SIG-M5 (cell line): Measurements from ENCODE around the gene NRCAM.
"Not testable (repeated sequence)": the region's sequence is repeated elsewhere in the genome, so short reads cannot be mapped to it uniquely, and the experiment has no call there.

Source experiments
- DNase-seq: peaks from one replicate; lab custom pipeline; 2025; lab: John Stamatoyannopoulos, UW

The NRCAM gene

GRCh38 chr7:108455998-108456677, at the start of gene NRCAM:
NRCAM (minus strand) TSS chr7:108456436; CDS start chr7:108240064, 216,372 bp downstream.
- no peak for DNase-seq

GRCh38 chr7:108504576-108504975, 48.3 kb upstream of the NRCAM start:
- DNase-seq = not testable (repeated sequence)

GRCh38 chr7:108503112-108504026, 47.1 kb upstream of the NRCAM start:
- no peak for DNase-seq

GRCh38 chr7:108499566-108499965, 43.3 kb upstream of the NRCAM start:
- no peak for DNase-seq

GRCh38 chr7:108498481-108498880, 42.2 kb upstream of the NRCAM start:
- no peak for DNase-seq

DNA sequence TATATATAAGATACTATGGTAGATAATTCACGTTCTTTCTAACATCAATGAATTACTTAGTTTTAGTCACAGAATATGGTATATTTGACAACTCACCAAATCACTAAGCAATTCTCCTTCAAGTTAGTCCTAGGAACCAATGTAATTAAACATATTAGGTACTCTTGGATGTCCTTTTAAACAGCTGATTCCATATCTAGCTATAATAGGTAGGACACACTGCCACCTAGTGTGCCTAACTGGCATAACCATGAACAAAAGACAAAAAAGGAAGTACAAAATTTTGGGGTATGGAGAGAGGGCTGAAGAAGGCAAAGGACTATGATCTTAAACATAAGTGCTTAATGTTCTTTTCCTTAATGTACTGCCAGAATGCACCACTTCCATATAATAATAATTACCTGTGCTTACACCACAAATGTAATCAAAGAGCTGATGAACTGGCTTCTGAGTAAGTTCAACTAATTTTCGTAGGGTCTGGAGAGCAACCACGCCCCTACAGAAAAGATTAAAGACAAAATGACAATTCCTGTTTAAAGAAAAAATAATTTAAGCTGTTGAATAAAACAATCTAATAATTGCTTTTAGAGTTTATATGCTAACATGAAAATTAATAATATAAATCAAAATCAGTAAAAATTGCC, 41.0 kb upstream of the NRCAM start:
- peak; percentile 10 for DNase-seq

GRCh38 chr7:108492742-108493141, 36.5 kb upstream of the NRCAM start:
- no peak for DNase-seq

- no peak for DNase-seq
These were observed 32.7 kb upstream of the NRCAM start for GRCh38 chr7:108488768-108489538.

GRCh38 chr7:108487646-108488045, 31.4 kb upstream of the NRCAM start:
- no peak for DNase-seq

- DNase-seq = no peak
These were observed 30.2 kb upstream of the NRCAM start for GRCh38 chr7:108486291-108486966.

DNA sequence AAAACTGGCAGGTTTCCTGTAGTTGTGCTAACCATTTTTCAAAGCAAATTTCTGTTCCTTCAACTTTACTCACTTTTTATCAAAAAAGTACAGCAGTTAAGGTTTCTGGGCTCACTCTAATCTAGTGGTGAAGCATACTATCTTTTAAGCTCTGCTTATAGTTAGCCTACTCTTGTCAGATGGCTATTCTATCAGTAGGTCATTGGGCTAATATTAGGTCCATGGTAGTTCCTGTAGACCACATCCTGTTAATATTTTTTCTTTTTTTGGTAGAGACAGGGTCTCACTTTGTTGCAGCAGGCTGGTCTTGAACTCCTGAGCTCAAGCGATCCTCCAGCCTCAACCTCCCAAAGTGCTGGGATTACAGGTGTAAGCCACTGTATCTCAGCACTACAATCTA, 27.9 kb upstream of the NRCAM start:
- DNase-seq = no peak

GRCh38 chr7:108480311-108480710, 24.1 kb upstream of the NRCAM start:
- no peak for DNase-seq

GRCh38 chr7:108479751-108480150, 23.5 kb upstream of the NRCAM start:
- DNase-seq = no peak

- DNase-seq = no peak
These were observed 22.9 kb upstream of the NRCAM start for GRCh38 chr7:108479118-108479517.

GRCh38 chr7:108468246-108468645, 12.0 kb upstream of the NRCAM start:
- no peak for DNase-seq

DNA sequence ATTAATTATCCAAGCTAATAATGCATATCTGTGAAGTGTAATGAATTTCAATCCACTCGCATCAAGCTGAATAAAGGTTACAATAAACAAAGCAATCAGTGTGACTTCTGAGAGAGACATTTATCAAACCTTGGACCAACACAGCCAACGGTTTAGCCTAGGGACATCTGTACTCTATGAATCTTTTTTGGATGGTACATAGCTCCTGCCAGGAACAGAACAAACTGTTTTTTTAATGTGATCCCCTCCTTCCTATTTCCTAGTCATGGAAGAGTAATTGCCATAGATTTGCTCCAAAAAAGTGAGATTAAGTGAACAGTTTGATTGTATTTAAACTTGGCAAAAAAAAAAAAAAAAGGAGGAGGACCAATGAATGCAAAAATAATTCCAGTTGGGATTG, 11.2 kb upstream of the NRCAM start:
- DNase-seq = no peak

- DNase-seq = not testable (repeated sequence)
These were observed 10.1 kb upstream of the NRCAM start for GRCh38 chr7:108466322-108466721.

GRCh38 chr7:108464743-108465142, 8.5 kb upstream of the NRCAM start:
- DNase-seq = no peak

DNA sequence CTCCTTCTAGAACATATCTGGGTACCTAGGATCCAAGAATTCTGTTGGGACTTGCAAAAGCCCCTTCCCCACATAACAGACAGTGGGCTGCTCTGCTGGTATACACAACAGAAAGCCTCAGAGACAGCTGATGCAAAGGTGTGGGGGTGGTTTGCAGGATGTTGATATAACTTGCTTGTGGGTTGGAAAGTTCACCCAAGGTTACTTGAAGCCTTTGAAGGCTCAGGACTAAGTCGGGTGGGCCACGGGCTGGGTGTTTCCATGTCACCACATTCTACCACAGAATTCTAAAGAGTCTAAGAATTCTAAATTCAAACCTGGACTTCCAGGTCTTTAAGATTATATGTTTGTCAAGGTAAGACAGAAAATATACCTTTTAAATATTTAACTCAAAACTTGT, 7.4 kb upstream of the NRCAM start:
- DNase-seq = no peak

- DNase-seq = no peak
These were observed 5.6 kb upstream of the NRCAM start for GRCh38 chr7:108461840-108462239.

GRCh38 chr7:108460964-108461363, 4.7 kb upstream of the NRCAM start:
- DNase-seq = no peak
